LNCaP clone FGC (cell line): Measurements from ENCODE around the gene NPR3.

Experiments
- DNase-seq: peaks from one replicate; pipeline ENCODE4 v3.0.0-alpha.2; 2011; ENCODE audit warnings: low read depth
- H3K4me3 ChIP-seq: 2 replicates; pipeline ENCODE4 v1.5.1; 2011; ENCODE audit warnings: mild to moderate bottlenecking, low read depth, low read length, control low read depth
- CTCF ChIP-seq: IDR thresholded peaks from 2 replicates; pipeline ENCODE4 v1.5.1; 2012; ENCODE audit warnings: mild to moderate bottlenecking; ENCODE audit not compliant: control insufficient read depth, insufficient read depth; ENCODE audit errors: extremely low read depth

Gene NPR3

GRCh38 chr5:32720300-32720699 lies 9.2 kb downstream of the NPR3 start:
- H3K4me3 ChIP-seq = no peak overlapping the region
- no peak for DNase-seq
- TF ChIP-seq CTCF = no peak

- TF ChIP-seq CTCF = no peak
- no peak for DNase-seq
Observed at GRCh38 chr5:32721626-32722025, 10.5 kb downstream of the NPR3 start.

GRCh38 chr5:32722957-32723356 lies 11.8 kb downstream of the NPR3 start:
- DNase-seq = no peak
- no peak for TF ChIP-seq CTCF
- H3K4me3 ChIP-seq = no peak overlapping the region

More at GRCh38 chr5:32721626-32722025, 10.5 kb downstream of the NPR3 start:
- no peak overlapping the region for H3K4me3 ChIP-seq

GRCh38 chr5:32724526-32724925 lies 13.4 kb downstream of the NPR3 start:
- DNase-seq = no peak
- H3K4me3 ChIP-seq = no peak overlapping the region
- no peak for TF ChIP-seq CTCF

GRCh38 chr5:32726086-32726557 lies 15.0 kb downstream of the NPR3 start:
- no peak for DNase-seq
- no peak for TF ChIP-seq CTCF
- H3K4me3 ChIP-seq = no peak overlapping the region

- no peak for TF ChIP-seq CTCF
- H3K4me3 ChIP-seq = no peak overlapping the region
- no peak for DNase-seq
Observed at GRCh38 chr5:32729651-32730050, 18.5 kb downstream of the NPR3 start.

GRCh38 chr5:32733590-32734340 lies 22.6 kb downstream of the NPR3 start:
- TF ChIP-seq CTCF = no peak
- no peak for DNase-seq
- H3K4me3 ChIP-seq = no peak overlapping the region
